Adipocyte (in vitro differentiated cells): ENCODE measurements around the gene INPP4A.
"Not testable (repeated sequence)": the region's sequence is repeated elsewhere in the genome, so short reads cannot be mapped to it uniquely, and the experiment has no call there.

Experiments
- DNase-seq: peaks from one replicate; pipeline ENCODE4 v3.0.0-alpha.2; 2015; ENCODE audit warnings: low read depth
- H3K27me3 ChIP-seq: replicated peaks from 2 replicates; pipeline ENCODE4 v1.7.0; 2013; ENCODE audit warnings: mild to moderate bottlenecking, low read length, moderate library complexity; ENCODE audit not compliant: control insufficient read depth, insufficient read depth
- H3K36me3 ChIP-seq: 2 replicates; pipeline ENCODE4 v1.7.0; 2013; ENCODE audit warnings: low read length, mild to moderate bottlenecking, moderate library complexity; ENCODE audit not compliant: control insufficient read depth, insufficient read depth, severe bottlenecking
- H3K4me1 ChIP-seq: 2 replicates; pipeline ENCODE4 v1.7.0; 2013; ENCODE audit warnings: mild to moderate bottlenecking, low read length, moderate library complexity; ENCODE audit not compliant: control insufficient read depth, insufficient read depth
- H3K4me3 ChIP-seq: 2 replicates; pipeline ENCODE4 v1.7.0; 2013; ENCODE audit warnings: mild to moderate bottlenecking, low read length, moderate library complexity
- H3K9ac ChIP-seq: 2 replicates; pipeline ENCODE4 v1.7.0; 2013; ENCODE audit warnings: mild to moderate bottlenecking, low read length, moderate library complexity
- H3K9me3 ChIP-seq: 2 replicates; pipeline ENCODE4 v1.7.0; 2013; ENCODE audit warnings: mild to moderate bottlenecking, low read length, moderate library complexity; ENCODE audit not compliant: control insufficient read depth

Gene INPP4A

DNA sequence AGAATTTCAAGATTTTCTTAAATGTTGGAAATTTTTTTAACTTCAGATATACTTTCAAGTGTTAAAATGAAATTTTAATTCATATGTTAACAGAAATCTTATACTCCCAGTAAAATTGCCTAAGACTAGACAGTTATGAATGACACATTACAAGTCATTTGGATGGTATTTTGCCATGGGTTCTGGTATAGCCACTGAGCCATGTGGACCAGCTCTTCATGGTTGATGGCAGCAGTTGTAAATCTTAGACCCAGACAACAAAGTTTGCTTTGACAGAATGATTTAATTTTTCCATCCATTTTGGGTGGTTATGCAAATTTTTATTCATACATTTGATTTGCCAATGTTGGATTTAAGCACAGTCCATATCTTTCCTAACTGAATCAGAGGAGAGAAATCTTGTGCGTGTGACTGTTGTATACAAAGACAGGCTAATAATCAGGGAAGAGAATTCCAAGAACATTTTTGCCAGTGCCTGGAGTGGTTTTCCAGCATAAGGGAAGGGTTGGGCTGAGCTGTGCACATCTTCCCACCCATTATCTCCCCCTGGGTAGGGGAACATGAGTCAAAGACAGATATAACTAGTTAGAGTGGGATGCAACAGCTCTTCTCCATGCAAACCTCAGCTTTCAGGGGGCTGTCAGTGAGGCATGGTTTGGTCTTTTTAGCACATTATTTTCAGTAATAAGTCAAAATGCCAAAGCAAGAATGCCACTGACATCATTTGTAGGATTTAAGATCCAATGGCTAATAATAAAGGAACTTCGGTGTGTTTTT is 28.1 kb upstream of the INPP4A start:
- Histone ChIP-seq H3K9ac (no peak overlapping the region), H3K27me3 (no peaks in the 10 kb centered on the region), H3K9me3 (no peaks in the 10 kb centered on the region), H3K36me3 (no peaks in the 10 kb centered on the region), H3K4me3 (no peak overlapping the region), H3K4me1 (no peaks in the 10 kb centered on the region)
- no peak for DNase-seq

DNA sequence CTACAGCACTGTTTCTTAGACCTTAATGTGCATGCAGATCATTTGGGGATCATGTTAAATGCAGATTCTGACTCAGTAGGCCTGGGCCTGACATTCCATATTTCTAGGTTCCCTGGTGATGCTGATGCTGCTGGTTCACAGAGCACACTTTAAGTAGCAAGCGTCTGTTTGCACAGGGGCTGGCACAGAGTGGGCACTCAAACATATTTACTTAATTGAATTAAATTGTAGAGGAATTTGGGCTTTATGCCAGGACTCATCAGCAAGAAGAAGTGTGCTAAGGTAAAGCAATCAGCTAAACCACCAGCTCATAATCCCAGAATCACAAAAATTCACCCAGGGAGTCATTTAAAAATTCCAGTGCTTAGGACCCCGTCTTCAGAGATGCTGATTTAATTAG is 25.1 kb upstream of the INPP4A start:
- Histone ChIP-seq H3K36me3 (no peaks in the 10 kb centered on the region), H3K4me1 (no peaks in the 10 kb centered on the region), H3K4me3 (no peak overlapping the region), H3K9me3 (peaks cover 8% of the 10 kb centered on the region), H3K9ac (no peak overlapping the region), H3K27me3 (no peaks in the 10 kb centered on the region)
- DNase-seq, result no peak

DNA sequence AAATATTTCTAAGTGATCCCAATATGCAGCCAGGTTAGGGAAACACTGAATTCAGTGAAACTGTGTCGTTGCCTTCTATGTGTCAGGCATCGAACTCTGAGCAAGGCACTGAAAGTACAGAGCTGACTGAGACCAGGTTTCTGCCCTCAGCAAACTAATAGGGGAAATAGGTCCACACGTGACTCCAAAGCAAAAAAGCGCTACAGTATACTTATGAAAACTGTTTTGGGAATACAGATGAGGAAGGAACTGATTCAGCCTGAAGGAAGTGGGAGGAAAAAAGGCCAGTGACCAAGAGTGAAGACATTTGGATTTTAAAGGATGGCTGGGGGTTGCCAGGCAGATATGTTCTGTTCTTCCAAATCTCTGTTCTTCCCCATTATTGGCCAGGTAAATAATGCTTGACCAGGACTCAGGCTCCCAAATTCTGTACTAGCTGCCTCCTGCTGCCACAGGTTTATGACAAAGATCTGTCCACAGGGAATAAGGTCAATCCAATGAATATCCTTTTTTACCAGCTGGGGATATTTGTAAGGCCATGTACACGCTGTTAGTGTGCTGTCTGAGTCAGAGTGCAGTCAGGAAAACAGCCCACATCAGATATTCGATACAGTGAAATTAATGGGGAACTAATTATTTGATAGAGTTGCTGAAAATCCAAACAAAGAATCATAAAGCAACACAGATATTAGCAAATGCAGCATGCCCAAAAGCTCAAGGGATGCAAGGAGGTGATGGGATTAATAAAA is 24.5 kb upstream of the INPP4A start:
- Histone ChIP-seq H3K27me3 (no peaks in the 10 kb centered on the region), H3K36me3 (no peaks in the 10 kb centered on the region), H3K4me1 (no peaks in the 10 kb centered on the region), H3K9me3 (peaks cover 8% of the 10 kb centered on the region), H3K4me3 (no peak overlapping the region), H3K9ac (no peak overlapping the region)
- DNase-seq, result no peak

DNA sequence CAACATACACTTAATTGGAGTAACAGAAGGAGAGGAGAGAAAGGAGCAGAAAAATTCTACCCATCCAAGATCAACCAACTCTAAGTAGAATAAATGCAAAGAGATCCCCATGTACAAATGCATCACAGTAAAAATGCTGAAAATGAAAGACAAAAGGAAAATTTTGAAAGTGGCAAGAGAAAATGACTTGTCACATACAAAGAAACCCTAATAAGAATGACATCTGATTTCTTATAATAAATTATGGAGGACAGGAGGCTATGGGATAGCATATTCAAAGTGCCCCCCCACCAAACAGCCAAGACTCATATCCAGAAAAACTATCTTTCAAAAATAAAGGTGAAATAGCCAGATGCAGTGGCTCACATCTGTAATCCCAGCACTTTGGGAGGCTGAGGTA is 22.2 kb upstream of the INPP4A start:
- no peak overlapping the region for H3K9ac ChIP-seq
- no peaks in the 10 kb centered on the region for H3K27me3 ChIP-seq
- no peaks in the 10 kb centered on the region for H3K36me3 ChIP-seq
- H3K9me3 ChIP-seq, result peaks cover 8% of the 10 kb centered on the region
- peak overlapping the region; percentile 33 for H3K4me3 ChIP-seq
- DNase-seq, result no peak
- H3K4me1 ChIP-seq, result no peaks in the 10 kb centered on the region

DNA sequence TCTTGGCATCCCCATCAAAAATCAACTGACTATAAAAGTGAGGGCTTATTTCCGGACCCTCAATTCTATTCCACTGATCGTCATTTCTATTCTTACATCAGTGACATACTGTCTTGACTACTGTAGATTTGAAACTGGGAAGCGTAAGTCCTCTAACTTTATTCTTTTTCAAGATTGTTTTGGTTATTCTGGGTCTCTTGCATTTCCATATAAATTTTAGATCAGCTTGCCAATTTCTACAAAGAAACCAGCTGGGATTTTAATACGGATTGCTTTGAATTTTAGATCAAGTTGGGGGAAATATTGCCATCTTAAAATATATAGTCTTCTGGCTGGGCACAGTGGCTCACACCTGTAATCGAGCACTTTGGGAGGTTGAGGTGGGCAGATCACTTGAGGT is 17.9 kb upstream of the INPP4A start:
- Histone ChIP-seq H3K4me1 (no peaks in the 10 kb centered on the region), H3K9me3 (peaks cover 8% of the 10 kb centered on the region)

DNA sequence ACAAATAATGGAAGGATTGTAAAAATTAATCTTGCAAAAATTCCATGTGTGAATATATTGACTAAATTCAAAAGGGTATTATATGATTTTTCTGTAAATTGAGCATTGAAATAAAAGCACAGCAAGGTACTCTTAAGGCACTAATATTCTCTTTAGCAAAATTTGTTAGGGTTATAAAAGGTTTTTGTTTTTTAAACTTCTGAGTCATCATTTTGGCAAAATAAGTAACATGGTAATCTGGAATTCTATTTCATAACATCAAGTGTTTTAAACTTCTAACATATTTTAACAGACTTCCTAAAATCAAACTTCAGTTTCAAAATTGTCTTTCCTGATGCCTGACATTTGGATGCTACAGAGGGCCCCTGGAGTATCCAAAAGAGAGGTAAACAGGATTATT is 12.5 kb upstream of the INPP4A start:
- DNase-seq, result no peak

More for the DNA sequence above, 17.9 kb upstream of the INPP4A start:
- DNase-seq, result no peak
- Histone ChIP-seq H3K36me3 (no peaks in the 10 kb centered on the region), H3K9ac (no peak overlapping the region), H3K4me3 (no peak overlapping the region), H3K27me3 (no peaks in the 10 kb centered on the region)

DNA sequence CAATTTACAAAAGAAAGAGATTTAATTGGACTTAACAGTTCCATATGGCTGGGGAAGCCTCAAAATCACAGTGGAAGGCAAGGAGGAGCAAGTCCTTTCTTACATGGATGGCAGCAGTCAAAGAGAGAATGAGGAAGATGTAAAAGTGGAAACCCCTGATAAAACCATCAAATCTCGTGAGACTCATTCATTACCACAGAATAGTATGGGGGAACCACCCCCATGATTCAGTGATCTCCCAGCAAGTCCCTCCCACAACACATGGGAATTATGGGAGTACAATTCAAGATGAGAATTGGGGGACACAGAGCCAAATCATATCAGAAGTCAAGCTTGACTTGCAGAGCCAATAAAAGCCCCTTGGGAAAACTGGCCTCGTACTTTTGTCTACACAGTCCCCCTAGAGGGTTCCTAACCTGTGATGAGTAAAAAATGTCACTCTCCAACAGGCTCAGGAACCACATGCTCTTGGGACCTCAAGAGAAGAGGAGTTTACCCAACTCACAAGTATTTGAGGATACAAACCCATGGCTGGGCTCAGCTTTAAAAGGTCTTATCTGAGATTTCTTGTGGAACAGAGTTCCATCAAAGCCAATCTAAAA is 11.2 kb upstream of the INPP4A start:
- Histone ChIP-seq H3K4me3 (no peak overlapping the region), H3K9me3 (peaks cover 15% of the 10 kb centered on the region), H3K4me1 (no peaks in the 10 kb centered on the region), H3K9ac (no peak overlapping the region), H3K36me3 (no peaks in the 10 kb centered on the region), H3K27me3 (no peaks in the 10 kb centered on the region)
- DNase-seq, result no peak

More for the DNA sequence above, 12.5 kb upstream of the INPP4A start:
- H3K9me3 ChIP-seq, result peaks cover 15% of the 10 kb centered on the region
- no peaks in the 10 kb centered on the region for H3K36me3 ChIP-seq
- H3K4me1 ChIP-seq, result no peaks in the 10 kb centered on the region
- H3K27me3 ChIP-seq, result no peaks in the 10 kb centered on the region
- no peak overlapping the region for H3K4me3 ChIP-seq
- H3K9ac ChIP-seq, result no peak overlapping the region

DNA sequence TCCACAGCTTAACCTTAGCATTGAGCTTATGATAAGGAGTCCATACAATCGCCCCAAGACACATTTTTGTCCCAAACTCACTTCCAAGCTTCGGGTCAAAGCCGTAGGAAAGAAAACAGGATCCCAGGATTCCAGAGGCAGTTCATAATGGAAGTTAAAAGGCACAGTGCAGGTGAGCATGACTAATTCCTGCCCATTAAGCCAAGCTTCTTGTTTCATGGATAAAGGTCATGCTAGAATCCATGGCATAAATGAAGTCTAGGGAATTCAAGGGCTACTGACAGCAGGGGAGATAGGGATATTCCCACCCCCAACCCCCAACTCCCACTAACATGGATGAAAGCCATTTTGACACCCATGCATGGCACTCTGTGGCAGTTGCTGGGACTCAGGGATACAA is 10.2 kb upstream of the INPP4A start:
- no peak overlapping the region for H3K4me3 ChIP-seq
- H3K27me3 ChIP-seq, result peaks cover under 1% of the 10 kb centered on the region
- DNase-seq, result no peak
- no peak overlapping the region for H3K9ac ChIP-seq
- no peaks in the 10 kb centered on the region for H3K4me1 ChIP-seq
- H3K9me3 ChIP-seq, result peaks cover 23% of the 10 kb centered on the region
- no peaks in the 10 kb centered on the region for H3K36me3 ChIP-seq

DNA sequence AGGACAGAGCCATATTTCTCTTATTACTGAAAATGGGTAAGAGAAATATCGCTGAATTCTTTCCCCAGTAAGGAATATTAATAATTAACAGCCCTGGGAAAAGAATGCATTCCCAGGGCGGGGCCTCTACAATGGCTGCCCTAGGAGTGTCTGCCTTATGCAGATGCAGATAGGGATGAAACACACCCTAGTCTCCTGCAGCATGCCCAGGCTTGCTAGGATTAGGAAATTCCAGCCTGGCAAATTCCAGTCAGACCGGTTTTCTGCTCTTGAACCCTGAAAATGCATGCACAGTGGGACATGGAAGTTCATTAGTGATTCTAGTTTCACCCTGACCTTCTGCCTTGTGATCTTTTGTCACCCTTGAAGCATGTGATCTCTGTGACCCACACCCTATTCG is 9.0 kb upstream of the INPP4A start:
- not testable (repeated sequence) for H3K4me3 ChIP-seq, H3K36me3 ChIP-seq, H3K27me3 ChIP-seq, H3K9ac ChIP-seq, H3K4me1 ChIP-seq, DNase-seq
- peaks cover 23% of the 10 kb centered on the region for H3K9me3 ChIP-seq

DNA sequence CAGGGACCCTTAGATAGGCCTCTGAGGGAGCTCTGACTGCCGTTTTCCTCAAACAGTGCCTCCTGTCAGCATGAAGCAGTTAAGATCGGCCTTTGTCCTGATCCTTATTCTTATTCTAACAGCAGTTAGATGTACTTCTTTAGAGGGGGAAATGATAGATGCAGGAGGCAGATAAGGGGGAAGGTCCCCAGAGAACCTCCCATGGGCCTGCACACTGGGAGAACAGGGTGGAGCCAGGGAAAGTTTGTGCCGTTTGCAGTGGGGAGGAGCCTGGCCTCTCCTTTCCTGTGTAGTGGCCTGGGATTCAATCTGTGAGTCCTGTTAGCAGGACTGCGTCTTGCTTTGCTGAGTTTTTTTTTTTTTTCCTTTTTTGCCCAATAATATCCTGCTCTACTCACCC is 7.9 kb upstream of the INPP4A start:
- Histone ChIP-seq H3K36me3 (no peaks in the 10 kb centered on the region), H3K9me3 (peaks cover 23% of the 10 kb centered on the region), H3K9ac (no peak overlapping the region), H3K4me3 (no peak overlapping the region), H3K4me1 (no peaks in the 10 kb centered on the region), H3K27me3 (peaks cover 6% of the 10 kb centered on the region)
- DNase-seq, result no peak
